Measurements from ENCODE around the gene GIPC1. TPM values are rescaled to one million over a fixed set of nuclear protein-coding genes. Genes with fewer than 3 reads are reported as not detected.
A peak's percentile ranks its signal among the peaks of the same experiment; 100 is the strongest.

GIPC1 gene
- total and polyA plus RNA-seq, 9 of the 15 experiments (the other 6 are each of a cell fraction or from before 2014, with no cell fraction given), result 0.49 to 54.7 (median 24.8) TPM

DNA sequence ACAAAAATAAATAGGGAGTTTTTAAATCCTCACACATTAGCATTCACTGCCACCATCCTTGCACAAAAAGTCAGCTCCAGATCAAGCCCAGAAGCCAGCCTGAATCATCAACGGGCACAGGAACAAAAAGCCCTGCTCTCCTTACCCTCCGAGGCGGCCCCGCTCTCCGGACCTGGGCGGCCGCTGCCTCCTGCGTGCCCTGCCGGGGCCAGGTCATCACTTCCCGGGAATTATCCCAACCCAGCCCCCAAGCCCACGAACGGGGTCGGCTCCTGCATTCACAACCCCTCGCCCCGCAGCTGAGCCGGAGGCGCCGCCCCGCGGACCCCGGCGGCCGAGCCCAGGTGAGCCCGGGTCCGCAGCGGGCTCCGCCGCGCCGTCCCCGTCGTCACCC is 21.5 kb upstream of the GIPC1 start (continued):
- TF ChIP-seq NBN (IDR thresholded peaks at IDR 0.05; ENCODE audit: low read depth), result no peak
- peak; percentile 93 for TF ChIP-seq CCNT2 (IDR thresholded peaks at IDR 0.05; ENCODE audit: borderline replicate concordance, extremely low read depth, insufficient read length, low read depth, low read length)
- TF ChIP-seq, protein P1, sequence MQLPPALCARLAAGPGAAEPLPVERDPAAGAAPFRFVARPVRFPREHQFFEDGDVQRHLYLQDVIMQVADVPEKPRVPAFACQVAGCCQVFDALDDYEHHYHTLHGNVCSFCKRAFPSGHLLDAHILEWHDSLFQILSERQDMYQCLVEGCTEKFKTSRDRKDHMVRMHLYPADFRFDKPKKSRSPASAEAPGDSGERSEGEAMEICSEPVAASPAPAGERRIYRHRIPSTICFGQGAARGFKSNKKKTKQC (CRISPR knock-in tag; IDR thresholded peaks at IDR 0.05), result no peak
- no peak for TF ChIP-seq ILK (tag; IDR thresholded peaks at IDR 0.05; ENCODE audit: borderline replicate concordance, low read depth)
- no peak for TF ChIP-seq ZBTB17 (CRISPR knock-in tag; IDR thresholded peaks at IDR 0.05)
- TF ChIP-seq PHB (CRISPR knock-in tag; IDR thresholded peaks at IDR 0.05), result peak; percentile 67; the same call in 1 of the 2 replicates
- TF ChIP-seq ZNF584 (CRISPR knock-in tag; IDR thresholded peaks at IDR 0.05; ENCODE audit: low read depth), result no peak

DNA sequence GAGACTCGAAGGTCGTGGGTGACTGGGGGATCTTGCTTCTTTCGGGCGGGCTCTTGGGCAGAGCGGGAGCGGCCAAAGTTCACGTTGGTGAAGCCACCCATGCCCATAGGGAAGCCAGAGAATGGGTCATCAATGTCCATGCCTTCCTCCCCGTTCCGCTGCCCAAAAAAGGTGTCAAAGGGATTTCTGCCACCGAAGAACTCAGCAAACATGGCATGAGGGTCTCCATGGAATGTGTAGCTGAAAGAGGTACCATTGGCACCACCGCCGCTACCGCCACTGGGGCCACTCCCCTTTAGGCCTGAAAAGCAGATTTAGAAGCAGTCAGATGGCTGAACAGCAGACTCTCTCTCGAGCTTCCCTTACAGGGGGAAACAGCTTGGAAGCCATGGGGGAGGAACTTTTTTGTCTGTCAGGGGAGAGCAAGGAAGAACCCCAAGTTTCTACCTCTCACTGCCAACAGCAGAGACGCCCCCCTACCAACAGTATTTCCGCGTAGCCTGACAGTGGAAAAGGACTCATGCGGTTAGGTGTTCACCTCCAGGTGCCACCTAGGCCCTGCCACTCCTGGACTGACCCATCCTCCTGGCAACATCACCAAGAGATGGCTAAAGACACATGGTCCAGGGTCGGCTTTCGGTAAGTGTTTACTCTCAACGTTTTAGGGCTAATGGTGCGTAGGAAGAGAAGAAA is 21.0 kb upstream of the GIPC1 start:
- BruUV-seq (replicated peaks), result no TSS peak
- H3K36me3 ChIP-seq (ENCODE audit: control insufficient read depth, insufficient read depth, low read length), result peaks cover 38% of the 10 kb centered on the region
- WGBS (ENCODE audit: insufficient coverage, low coverage, missing lambda C conversion rate), result 2% methylated on average over 22 of the region's 22 CpGs
- H3K9me3 ChIP-seq (replicated peaks; ENCODE audit: control insufficient read depth, insufficient read depth, low read depth, low read length), result no peaks in the 10 kb centered on the region
- peak overlapping the region; percentile 98 for H3K4me3 ChIP-seq
- ChIA-PET POLR2A (interaction anchor here (0.7 to 6.3 kb wide), 8 partner anchors 9 to 444 kb away, joined by 3 to 70 read pairs (median 7); no protein-coding TSS in a partner anchor), CTCF (ENCODE audit: low intra/inter-chr PET ratio) (interaction anchor here (0.7 to 1.1 kb wide), 2 partner anchors 11 to 20 kb away, joined by 3 read pairs; no protein-coding TSS in a partner anchor)
- DNase-seq (ENCODE audit: extremely low read depth in 1 of 4, low spot score in 3 of 4) (peak in 2 of 4 experiments; percentile 17 to 31), ATAC-seq (no peak), FAIRE-seq (no peak)
- H3K4me2 ChIP-seq (ENCODE audit: insufficient read depth, low read length), result peak overlapping the region; percentile 99
- peaks cover 45% of the 10 kb centered on the region for H3K79me2 ChIP-seq (ENCODE audit: control insufficient read depth, insufficient read depth, low read length)
- peaks cover 26% of the 10 kb centered on the region for H4K20me1 ChIP-seq (replicated peaks; ENCODE audit: control insufficient read depth, insufficient read depth, low read length)
- no peak overlapping the region for H2AFZ ChIP-seq (ENCODE audit: low read depth, low read length)
- peak overlapping the region; percentile 96 to 100 for H3K9ac ChIP-seq (ENCODE audit: insufficient read depth in 1 of 2, low read depth in 2 of 2, low read length in 2 of 2)
- H3K27ac ChIP-seq (ENCODE audit: extremely low read depth, low read depth, low read length), result peak overlapping the region; percentile 99
- H3K4me1 ChIP-seq (replicated peaks in 1 of 2; ENCODE audit: control insufficient read depth in 2 of 2, insufficient read depth in 2 of 2, low read length in 2 of 2), result peaks cover 46 to 52% of the 10 kb centered on the region in 2 experiments
- intact Hi-C loops (cut with micrococcal nuclease), result loop anchor here (5.0 kb wide), 1 partner anchor 35 kb away; no protein-coding TSS in a partner anchor
- in situ Hi-C loops (cut with MboI), result no loop called here
- H3K9me1 ChIP-seq (ENCODE audit: control insufficient read depth, insufficient read depth, low read length), result no peaks in the 10 kb centered on the region
- no peaks in the 10 kb centered on the region for H3K27me3 ChIP-seq (ENCODE audit: control insufficient read depth in 2 of 2, insufficient read depth in 2 of 2, low read length in 2 of 2)
- no peak for TF ChIP-seq PHF21A (IDR thresholded peaks at IDR 0.05; ENCODE audit: borderline replicate concordance, low read depth)
- 0 out of 4 replicates have a peak, but pooled peaks of 1 of the 2 experiments have one; percentile 45 for TF ChIP-seq KDM4B (IDR thresholded peaks at IDR 0.05; ENCODE audit: borderline replicate concordance in 2 of 2, low read depth in 1 of 2)
- no peak for TF ChIP-seq NFIX (CRISPR knock-in tag; IDR thresholded peaks at IDR 0.05; ENCODE audit: low read depth)
- 0 out of 4 replicates have a peak, but pooled peaks of 1 of the 2 experiments have one; percentile 3 for TF ChIP-seq TBL1XR1 (IDR thresholded peaks at IDR 0.05; ENCODE audit: low read length in 2 of 2)
- TF ChIP-seq SUPT5H (IDR thresholded peaks at IDR 0.05), result peak; percentile 27; the same call in 1 of the 2 replicates
- no peak for TF ChIP-seq SRF (CRISPR knock-in tag; IDR thresholded peaks at IDR 0.05)
- peak; percentile 4 for TF ChIP-seq RBBP5 (IDR thresholded peaks at IDR 0.05; ENCODE audit: borderline replicate concordance, insufficient read depth, low read length, poor library complexity, severe bottlenecking)
- peak; percentile 60 for TF ChIP-seq CHD1 (IDR thresholded peaks at IDR 0.05; ENCODE audit: low read length)
- 0 out of 2 replicates have a peak, but pooled peaks have one; percentile 61 for TF ChIP-seq FOXK1 (CRISPR knock-in tag; IDR thresholded peaks at IDR 0.05; ENCODE audit: borderline replicate concordance)
- TF ChIP-seq FOXA3 (CRISPR knock-in tag; conservative IDR thresholded peaks at IDR 0.05 in 1 of 2, IDR thresholded peaks at IDR 0.05 in 1 of 2), result 0 out of 4 replicates have a peak, but pooled peaks of 1 of the 2 experiments have one; percentile 35
- 0 out of 2 replicates have a peak, but pooled peaks have one; percentile 36 for TF ChIP-seq ERF (CRISPR knock-in tag; IDR thresholded peaks at IDR 0.05)
- peak; percentile 28; the same call in 1 of the 2 replicates for TF ChIP-seq ZFX (CRISPR knock-in tag; IDR thresholded peaks at IDR 0.05)

All from K562 (cell line).